HepG2 (cell line): ENCODE results near the gene ZNF740.

Source experiments
- GABPA ChIP-seq, 2 experiments: IDR thresholded peaks; 2 replicates each; pipeline ENCODE4 v1.6.1; 2011 to 2016; ENCODE audit warnings: low read depth in 2 of 2, low read length in 1 of 2, missing biosample characterization in 1 of 2, missing genetic modification characterization in 1 of 2
- MEIS2 ChIP-seq: sonication (generic); formaldehyde crosslinking; IDR thresholded peaks from 2 replicates; pipeline ENCODE4 v1.9.0; 2021; ENCODE audit warnings: mild to moderate bottlenecking, missing genetic modification reagents
- MTF1 ChIP-seq: sonication (generic); formaldehyde crosslinking; IDR thresholded peaks from 2 replicates; pipeline ENCODE4 v1.5.0; 2020; ENCODE audit warnings: missing genetic modification reagents
- PBX3 ChIP-seq: sonication (generic); formaldehyde crosslinking; IDR thresholded peaks from 2 replicates; pipeline ENCODE4 v1.8.1; 2023; ENCODE audit warnings: missing genetic modification reagents, inconsistent platforms, borderline replicate concordance
- ZNF724P ChIP-seq: sonication (generic); formaldehyde crosslinking; IDR thresholded peaks from 2 replicates; pipeline ENCODE4 v1.8.0; 2022; ENCODE audit warnings: missing genetic modification reagents, borderline replicate concordance
- ZNF747 ChIP-seq: sonication (generic); formaldehyde crosslinking; IDR thresholded peaks from 2 replicates; pipeline ENCODE4 v1.8.1; 2023; ENCODE audit warnings: missing genetic modification reagents, mild to moderate bottlenecking, borderline replicate concordance

- TF ChIP-seq ZNF747 (CRISPR knock-in tag) (peak; percentile 96), ZNF724P (CRISPR knock-in tag) (no peak), PBX3 (CRISPR knock-in tag) (no peak), MTF1 (CRISPR knock-in tag) (no peak), MEIS2 (CRISPR knock-in tag) (no peak), GABPA (IDR thresholded peaks at IDR 0.05; ENCODE audit: low read depth, low read length) (peak; percentile 99), GABPA (CRISPR knock-in tag; IDR thresholded peaks at IDR 0.05; ENCODE audit: low read depth) (peak; percentile 95)
These were observed at the start of gene ZNF740, which contains the start of gene CSAD for GRCh38 chr12:53180220-53180930.
